ENCODE data around the gene LIPT2.

LIPT2 gene

DNA sequence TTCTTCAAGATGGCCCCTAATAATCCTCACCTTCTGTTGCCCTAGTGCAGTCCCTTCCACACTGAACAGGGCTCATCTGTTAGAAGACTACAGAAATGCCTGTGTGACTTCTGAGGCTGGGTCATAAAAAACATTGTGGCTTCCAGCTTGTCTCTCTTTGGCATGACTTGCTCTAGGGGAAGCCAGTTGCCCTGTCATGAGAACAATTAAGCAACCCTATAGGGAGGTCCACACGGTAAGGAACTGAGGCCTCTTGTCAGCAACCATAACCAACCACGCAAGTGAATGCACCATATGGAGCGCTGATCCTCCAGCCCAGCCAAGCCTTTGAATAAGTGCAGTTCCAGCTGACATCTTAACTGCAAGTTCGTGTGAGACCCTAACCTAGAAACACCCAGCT lies 2.6 kb downstream of the LIPT2 start:
- DNase-seq (ENCODE audit: low spot score in 2 of 2) (no peak), ATAC-seq (replicated peaks; ENCODE audit: extremely low read depth, poor library complexity, severe bottlenecking) (no peak)
- H3K9me3 Mint-ChIP-seq = no peaks in the 10 kb centered on the region
- no peaks in the 10 kb centered on the region for H3K27me3 Mint-ChIP-seq
- H3K4me1 Mint-ChIP-seq = peaks cover 23% of the 10 kb centered on the region
- H3K36me3 Mint-ChIP-seq (ENCODE audit: insufficient read depth) = peaks cover 4% of the 10 kb centered on the region
- H3K27ac Mint-ChIP-seq (ENCODE audit: low read depth) = no peak overlapping the region
- H3K4me3 Mint-ChIP-seq = no peak overlapping the region

DNA sequence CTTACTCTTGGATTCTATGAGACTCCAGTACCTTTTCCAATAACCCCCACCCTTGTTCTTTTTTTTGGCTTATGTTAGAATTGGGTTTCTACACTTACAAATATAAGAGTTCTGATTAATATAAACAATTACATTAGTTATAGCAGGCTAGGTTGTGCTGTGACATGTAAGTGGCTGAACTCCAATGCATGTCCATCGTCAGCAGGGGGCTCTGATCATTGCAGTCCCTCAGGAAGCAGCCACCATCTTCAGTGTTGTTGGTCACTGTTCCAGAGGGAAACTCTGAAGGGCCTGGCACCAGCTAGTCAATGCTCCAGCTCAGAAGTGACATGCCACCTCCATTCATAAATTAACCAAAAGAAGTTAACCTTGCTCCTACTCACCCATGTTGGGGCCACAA lies 5.6 kb downstream of the LIPT2 start:
- Mint-ChIP-seq H3K27me3 (no peaks in the 10 kb centered on the region), H3K4me1 (peaks cover 12% of the 10 kb centered on the region), H3K36me3 (ENCODE audit: insufficient read depth) (peaks cover 3% of the 10 kb centered on the region), H3K9me3 (no peaks in the 10 kb centered on the region), H3K4me3 (no peak overlapping the region), H3K27ac (ENCODE audit: low read depth) (no peak overlapping the region)
- DNase-seq (ENCODE audit: low spot score in 2 of 2) (no peak), ATAC-seq (replicated peaks; ENCODE audit: extremely low read depth, poor library complexity, severe bottlenecking) (no peak)

- no peak overlapping the region for H3K27ac Mint-ChIP-seq (ENCODE audit: low read depth)
- H3K9me3 Mint-ChIP-seq = no peaks in the 10 kb centered on the region
Measured at GRCh38 chr11:74485868-74486267, 7.7 kb downstream of the LIPT2 start.

DNA sequence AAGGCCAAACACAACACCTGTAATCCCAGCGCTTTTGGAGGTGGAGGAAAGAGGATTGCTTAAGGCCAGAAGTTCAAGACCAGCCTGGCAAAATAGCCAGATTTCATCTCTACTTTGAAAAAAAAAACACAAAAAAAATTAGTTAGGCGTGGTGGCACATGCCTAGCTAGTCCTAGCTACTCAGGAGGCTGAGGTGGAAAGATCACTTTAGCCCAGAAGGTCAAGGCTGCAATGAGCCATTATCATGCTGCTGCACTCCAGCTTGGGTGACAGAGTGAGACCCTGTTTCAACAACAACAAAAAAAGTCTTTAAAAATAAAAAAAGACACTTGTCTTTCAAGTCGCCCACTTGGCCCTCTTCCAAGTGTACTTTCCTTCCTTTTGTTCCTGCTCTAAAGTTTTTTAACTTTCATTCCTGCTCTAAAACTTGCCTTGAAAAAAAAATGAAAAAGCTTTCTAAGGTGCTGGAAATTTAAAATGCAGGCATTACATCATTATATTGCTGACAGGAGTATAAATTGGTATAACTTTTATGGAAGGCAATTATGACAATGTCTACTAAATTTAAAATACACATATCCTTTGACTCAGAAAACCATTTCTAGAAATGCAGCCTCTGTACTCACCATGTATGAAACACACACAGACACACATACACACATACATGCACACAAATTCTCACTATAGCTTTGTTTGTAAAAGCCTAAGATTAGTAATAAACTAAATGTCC lies 12.7 kb downstream of the LIPT2 start:
- DNase-seq (ENCODE audit: low spot score in 2 of 2) (no peak), ATAC-seq (replicated peaks; ENCODE audit: extremely low read depth, poor library complexity, severe bottlenecking) (no peak)
- no peak overlapping the region for H3K4me3 Mint-ChIP-seq
- H3K27ac Mint-ChIP-seq (ENCODE audit: low read depth) = no peak overlapping the region
- no peaks in the 10 kb centered on the region for H3K27me3 Mint-ChIP-seq
- no peaks in the 10 kb centered on the region for H3K4me1 Mint-ChIP-seq
- no peaks in the 10 kb centered on the region for H3K36me3 Mint-ChIP-seq (ENCODE audit: insufficient read depth)
- no peaks in the 10 kb centered on the region for H3K9me3 Mint-ChIP-seq

More at GRCh38 chr11:74485868-74486267, 7.7 kb downstream of the LIPT2 start:
- Mint-ChIP-seq H3K27me3 (no peaks in the 10 kb centered on the region), H3K36me3 (ENCODE audit: insufficient read depth) (peaks cover 2% of the 10 kb centered on the region), H3K4me1 (no peaks in the 10 kb centered on the region), H3K4me3 (no peak overlapping the region)
- ATAC-seq (replicated peaks; ENCODE audit: extremely low read depth, poor library complexity, severe bottlenecking) (no peak), DNase-seq (ENCODE audit: low spot score in 2 of 2) (no peak)

DNA sequence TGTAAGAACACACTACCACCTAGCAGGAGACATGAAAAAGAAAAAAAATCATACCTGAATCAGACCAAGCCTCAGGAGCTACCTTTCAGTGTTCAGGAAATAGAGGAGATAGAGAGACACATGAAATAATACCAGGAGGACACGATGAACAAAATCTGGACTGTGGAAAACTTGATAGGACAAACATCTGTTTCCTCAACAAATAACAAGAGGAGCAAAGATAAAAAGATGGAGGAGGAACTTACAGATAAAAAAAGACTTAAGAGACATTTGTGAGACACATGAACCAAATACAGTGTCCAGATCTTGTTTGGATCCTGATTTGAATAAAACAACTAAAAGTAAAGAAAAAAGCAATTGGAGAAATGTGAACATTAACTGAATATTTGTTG lies 13.8 kb downstream of the LIPT2 start:
- Mint-ChIP-seq H3K4me3 (no peak overlapping the region), H3K27me3 (no peaks in the 10 kb centered on the region), H3K27ac (ENCODE audit: low read depth) (no peak overlapping the region), H3K36me3 (ENCODE audit: insufficient read depth) (no peaks in the 10 kb centered on the region), H3K4me1 (no peaks in the 10 kb centered on the region), H3K9me3 (no peaks in the 10 kb centered on the region)
- ATAC-seq (replicated peaks; ENCODE audit: extremely low read depth, poor library complexity, severe bottlenecking) (no peak), DNase-seq (ENCODE audit: low spot score in 2 of 2) (no peak)

DNA sequence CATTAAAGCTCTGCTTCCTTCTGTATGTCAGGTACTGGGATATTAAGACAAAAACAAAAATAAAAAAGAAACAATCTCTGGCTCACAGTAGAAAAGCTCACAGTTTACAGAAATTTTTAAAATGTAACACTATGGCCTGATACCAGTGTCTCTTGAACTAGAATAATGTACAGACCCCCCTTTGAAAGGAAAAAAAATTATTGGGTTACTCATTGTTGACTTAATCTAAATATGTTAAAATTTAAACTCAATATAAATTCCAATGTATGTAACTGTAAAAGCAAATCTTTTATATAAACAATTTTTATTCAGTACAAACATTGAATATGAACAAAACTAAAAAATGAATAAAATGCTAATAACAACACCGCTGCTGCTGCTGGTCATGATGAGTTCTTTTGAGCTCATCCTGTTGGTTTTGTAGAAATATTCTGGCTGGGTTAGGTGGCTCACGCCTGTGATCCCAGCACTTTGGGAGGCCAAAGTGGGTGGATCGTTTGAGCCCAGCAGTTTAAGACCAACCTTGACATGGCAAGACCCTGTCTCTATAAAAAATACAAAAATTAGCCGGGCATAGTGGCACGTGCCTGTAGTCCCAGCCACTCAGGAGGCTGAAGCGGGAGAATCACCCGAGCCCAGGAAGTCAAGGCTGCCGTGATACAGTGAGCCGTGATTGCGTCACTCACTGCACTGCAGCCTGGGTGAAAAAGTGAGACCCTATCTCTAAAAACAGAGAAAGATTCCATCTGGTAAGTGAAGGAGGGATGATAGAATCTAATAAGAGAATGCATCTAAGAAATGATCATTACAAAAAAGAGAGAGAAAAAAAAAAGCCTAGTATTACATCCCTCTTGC lies 14.4 kb downstream of the LIPT2 start:
- H3K4me3 Mint-ChIP-seq = no peak overlapping the region
- no peak for DNase-seq (ENCODE audit: low spot score in 2 of 2)
- H3K4me1 Mint-ChIP-seq = no peaks in the 10 kb centered on the region
- H3K27me3 Mint-ChIP-seq = no peaks in the 10 kb centered on the region
- no peak overlapping the region for H3K27ac Mint-ChIP-seq (ENCODE audit: low read depth)
- no peak for ATAC-seq (replicated peaks; ENCODE audit: extremely low read depth, poor library complexity, severe bottlenecking)
- no peaks in the 10 kb centered on the region for H3K9me3 Mint-ChIP-seq
- H3K36me3 Mint-ChIP-seq (ENCODE audit: insufficient read depth) = no peaks in the 10 kb centered on the region

- ATAC-seq (replicated peaks; ENCODE audit: extremely low read depth, poor library complexity, severe bottlenecking) (no peak), DNase-seq (ENCODE audit: low spot score in 2 of 2) (no peak)
- H3K4me1 Mint-ChIP-seq = no peaks in the 10 kb centered on the region
- no peak overlapping the region for H3K4me3 Mint-ChIP-seq
- H3K36me3 Mint-ChIP-seq (ENCODE audit: insufficient read depth) = no peaks in the 10 kb centered on the region
- peaks cover 12% of the 10 kb centered on the region for H3K27me3 Mint-ChIP-seq
- H3K9me3 Mint-ChIP-seq = no peaks in the 10 kb centered on the region
- H3K27ac Mint-ChIP-seq (ENCODE audit: low read depth) = no peak overlapping the region
Measured at GRCh38 chr11:74476536-74476935, 17.0 kb downstream of the LIPT2 start.

- peaks cover 21% of the 10 kb centered on the region for H3K27me3 Mint-ChIP-seq
- DNase-seq (ENCODE audit: low spot score in 2 of 2) = no peak
- no peaks in the 10 kb centered on the region for H3K4me1 Mint-ChIP-seq
- no peak overlapping the region for H3K4me3 Mint-ChIP-seq
- no peak overlapping the region for H3K27ac Mint-ChIP-seq (ENCODE audit: low read depth)
- no peaks in the 10 kb centered on the region for H3K9me3 Mint-ChIP-seq
- no peak for ATAC-seq (replicated peaks; ENCODE audit: extremely low read depth, poor library complexity, severe bottlenecking)
- no peaks in the 10 kb centered on the region for H3K36me3 Mint-ChIP-seq (ENCODE audit: insufficient read depth)
Measured at GRCh38 chr11:74474316-74474715, 19.2 kb downstream of the LIPT2 start.

- ATAC-seq (replicated peaks; ENCODE audit: extremely low read depth, poor library complexity, severe bottlenecking) (no peak), DNase-seq (ENCODE audit: low spot score in 2 of 2) (no peak)
- H3K36me3 Mint-ChIP-seq (ENCODE audit: insufficient read depth) = no peaks in the 10 kb centered on the region
- H3K9me3 Mint-ChIP-seq = no peaks in the 10 kb centered on the region
- H3K4me1 Mint-ChIP-seq = no peaks in the 10 kb centered on the region
- peaks cover 21% of the 10 kb centered on the region for H3K27me3 Mint-ChIP-seq
- H3K27ac Mint-ChIP-seq (ENCODE audit: low read depth) = no peak overlapping the region
- H3K4me3 Mint-ChIP-seq = no peak overlapping the region
Measured at GRCh38 chr11:74473382-74474173, 19.9 kb downstream of the LIPT2 start.

DNA sequence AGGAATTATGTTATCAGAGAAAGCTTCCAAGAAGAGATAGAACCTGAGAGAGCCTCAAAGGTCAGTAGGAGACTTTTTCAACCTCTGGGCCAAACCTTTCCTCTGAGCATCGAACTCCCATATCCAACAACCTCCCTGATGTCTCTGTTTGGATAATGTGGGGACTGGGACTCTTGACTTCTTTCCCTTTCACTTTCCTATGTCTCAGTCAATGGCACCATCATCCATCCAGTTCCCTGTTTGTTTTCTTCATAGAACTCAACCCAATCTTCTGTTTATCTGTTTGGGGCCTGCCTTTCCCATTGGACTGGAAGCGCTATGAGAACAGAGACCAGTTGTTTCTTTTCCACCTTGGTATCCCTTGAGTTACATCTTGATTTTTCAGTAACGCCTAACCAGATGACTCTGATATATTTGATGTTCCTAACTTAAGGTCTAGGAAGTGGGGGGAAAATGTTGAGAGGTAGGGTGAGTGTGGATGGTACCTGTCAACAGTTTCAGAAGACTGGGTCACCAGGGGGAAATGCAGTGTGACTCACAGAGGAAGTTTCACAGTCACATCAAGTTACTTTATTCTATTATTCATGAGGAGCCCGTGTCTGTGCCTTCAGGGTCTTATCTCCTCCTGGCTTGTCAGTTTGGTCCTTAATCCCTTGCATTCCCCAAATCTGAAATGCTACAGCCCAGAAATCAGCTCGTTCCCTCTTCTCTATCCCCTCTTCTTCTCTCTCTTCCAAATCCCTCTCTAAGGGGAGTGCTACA lies 21.7 kb downstream of the LIPT2 start:
- Mint-ChIP-seq H3K9me3 (no peaks in the 10 kb centered on the region), H3K4me1 (no peaks in the 10 kb centered on the region), H3K36me3 (ENCODE audit: insufficient read depth) (no peaks in the 10 kb centered on the region), H3K27me3 (peaks cover 29% of the 10 kb centered on the region), H3K4me3 (no peak overlapping the region), H3K27ac (ENCODE audit: low read depth) (no peak overlapping the region)
- ATAC-seq (replicated peaks; ENCODE audit: extremely low read depth, poor library complexity, severe bottlenecking) (no peak), DNase-seq (ENCODE audit: low spot score in 2 of 2) (no peak)

DNA sequence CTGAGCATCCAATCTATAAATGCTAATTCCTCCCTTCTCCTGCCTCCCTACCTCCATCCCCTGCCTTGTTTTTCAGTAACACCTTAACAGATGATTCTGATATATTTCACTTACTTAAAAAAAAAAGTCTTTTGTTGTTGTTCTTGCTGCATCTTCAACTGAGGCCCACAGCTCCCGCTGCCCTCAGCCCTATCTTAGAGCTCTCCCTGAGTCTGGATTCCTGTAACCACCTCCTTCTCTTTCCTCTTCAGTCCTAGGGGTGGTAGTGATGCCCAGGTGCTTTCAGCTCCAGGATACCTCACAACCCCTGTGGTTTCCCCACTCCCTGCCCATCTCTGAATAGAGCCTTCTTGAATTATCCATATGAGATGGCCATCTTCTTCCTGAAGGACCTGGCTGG lies 22.5 kb downstream of the LIPT2 start:
- H3K4me3 Mint-ChIP-seq = no peak overlapping the region
- no peaks in the 10 kb centered on the region for H3K9me3 Mint-ChIP-seq
- no peaks in the 10 kb centered on the region for H3K4me1 Mint-ChIP-seq
- peaks cover 37% of the 10 kb centered on the region for H3K27me3 Mint-ChIP-seq
- DNase-seq (ENCODE audit: low spot score in 2 of 2) (no peak), ATAC-seq (replicated peaks; ENCODE audit: extremely low read depth, poor library complexity, severe bottlenecking) (no peak)
- H3K27ac Mint-ChIP-seq (ENCODE audit: low read depth) = no peak overlapping the region
- no peaks in the 10 kb centered on the region for H3K36me3 Mint-ChIP-seq (ENCODE audit: insufficient read depth)

DNA sequence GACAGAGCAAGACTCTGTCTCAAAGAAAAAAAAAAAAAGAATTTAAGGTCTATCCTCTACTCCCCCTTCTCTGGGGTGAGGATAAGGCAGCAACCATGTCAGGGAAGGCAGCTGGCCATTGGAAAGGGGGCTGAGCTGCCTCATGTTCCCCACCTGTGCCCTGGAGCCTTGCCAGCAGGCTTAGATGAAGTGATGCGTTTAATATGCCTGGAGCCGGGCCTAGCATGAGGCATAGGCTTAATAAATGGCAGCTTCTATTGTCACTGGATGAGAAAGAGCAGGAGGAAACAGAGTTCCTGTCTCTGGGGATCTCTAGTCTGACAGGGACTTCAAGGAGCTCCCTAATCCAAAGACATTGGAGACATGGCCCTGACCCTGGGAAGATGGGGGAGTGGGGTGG lies 23.0 kb downstream of the LIPT2 start:
- no peaks in the 10 kb centered on the region for H3K36me3 Mint-ChIP-seq (ENCODE audit: insufficient read depth)
- no peaks in the 10 kb centered on the region for H3K4me1 Mint-ChIP-seq
- ATAC-seq (replicated peaks; ENCODE audit: extremely low read depth, poor library complexity, severe bottlenecking) (no peak), DNase-seq (ENCODE audit: low spot score in 2 of 2) (no peak)
- H3K9me3 Mint-ChIP-seq = no peaks in the 10 kb centered on the region
- peaks cover 42% of the 10 kb centered on the region for H3K27me3 Mint-ChIP-seq
- H3K4me3 Mint-ChIP-seq = no peak overlapping the region
- no peak overlapping the region for H3K27ac Mint-ChIP-seq (ENCODE audit: low read depth)

Data from central memory CD8-positive, alpha-beta T cell (primary cell).